WTC11 (cell line): ENCODE data around the gene AVPR1A. TPM values are rescaled to one million over a fixed set of nuclear protein-coding genes. Genes with fewer than 3 reads are reported as not detected.
A peak's percentile ranks its signal among the peaks of the same experiment; 100 is the strongest.

Source experiments
- ATF1 ChIP-seq: sonication (generic); formaldehyde crosslinking; IDR thresholded peaks from 2 replicates; pipeline ENCODE4 v1.8.1; 2023; ENCODE audit warnings: mild to moderate bottlenecking, moderate library complexity, missing genetic modification reagents
- ATF2 ChIP-seq: sonication (generic); formaldehyde crosslinking; IDR thresholded peaks from 2 replicates; pipeline ENCODE4 v1.8.1; 2022; ENCODE audit warnings: low read depth, missing genetic modification reagents, borderline replicate concordance
- ATF3 ChIP-seq: sonication (generic); formaldehyde crosslinking; conservative IDR thresholded peaks from 2 replicates; pipeline ENCODE4 v1.8.1; 2022; ENCODE audit warnings: mild to moderate bottlenecking, missing genetic modification reagents
- CBFB ChIP-seq: sonication (generic); formaldehyde crosslinking; IDR thresholded peaks from 2 replicates; pipeline ENCODE4 v1.8.1; 2022; ENCODE audit warnings: mild to moderate bottlenecking, low read depth, missing genetic modification reagents
- CDX4 ChIP-seq: fragments of 250-450 bp; sonication (Bioruptor Pico); IDR thresholded peaks from 2 replicates; pipeline ENCODE4 v1.9.0; 2021; ENCODE audit warnings: moderate library complexity, mild to moderate bottlenecking, inconsistent platforms, borderline replicate concordance
- CREB1 ChIP-seq: sonication (generic); formaldehyde crosslinking; IDR thresholded peaks from 2 replicates; pipeline ENCODE4 v1.8.0; 2023; ENCODE audit warnings: mild to moderate bottlenecking, missing genetic modification reagents
- CREM ChIP-seq: sonication (generic); formaldehyde crosslinking; IDR thresholded peaks from 2 replicates; pipeline ENCODE4 v1.8.1; 2022; ENCODE audit warnings: mild to moderate bottlenecking, missing genetic modification reagents, moderate library complexity
- EMX1 ChIP-seq: fragments of 250-450 bp; sonication (Bioruptor Pico); IDR thresholded peaks from 2 replicates; pipeline ENCODE4 v1.8.0; 2021; ENCODE audit warnings: mild to moderate bottlenecking
- FOXK1 ChIP-seq: sonication (generic); formaldehyde crosslinking; IDR thresholded peaks from 2 replicates; pipeline ENCODE4 v1.8.0; 2022; ENCODE audit warnings: mild to moderate bottlenecking, moderate library complexity, missing genetic modification reagents
- FOXP1 ChIP-seq: sonication (generic); formaldehyde crosslinking; IDR thresholded peaks from 2 replicates; pipeline ENCODE4 v1.8.0; 2022; ENCODE audit warnings: missing genetic modification reagents, mild to moderate bottlenecking, moderate library complexity, borderline replicate concordance
- GABPB1 ChIP-seq: sonication (generic); formaldehyde crosslinking; IDR thresholded peaks from 2 replicates; pipeline ENCODE4 v1.8.1; 2023; ENCODE audit warnings: mild to moderate bottlenecking, missing genetic modification reagents
- GTF2I ChIP-seq: fragments of 250-450 bp; sonication (Bioruptor Pico); conservative IDR thresholded peaks from 2 replicates; pipeline ENCODE4 v1.4.0; 2021; ENCODE audit warnings: mild to moderate bottlenecking
- HMGA2 ChIP-seq: fragments of 250-450 bp; sonication (Bioruptor Pico); IDR thresholded peaks from 2 replicates; pipeline ENCODE4 v1.4.0; 2021; ENCODE audit warnings: mild to moderate bottlenecking, moderate library complexity
- IRF1 ChIP-seq: sonication (generic); formaldehyde crosslinking; IDR thresholded peaks from 2 replicates; pipeline ENCODE4 v1.8.0; 2023; ENCODE audit warnings: missing genetic modification reagents
- KAT7 ChIP-seq: sonication (generic); formaldehyde crosslinking; IDR thresholded peaks from 2 replicates; pipeline ENCODE4 v1.8.1; 2023; ENCODE audit warnings: missing genetic modification reagents, mild to moderate bottlenecking, borderline replicate concordance
- NFATC4 ChIP-seq: fragments of 250-450 bp; sonication (Bioruptor Pico); IDR thresholded peaks from 2 replicates; pipeline ENCODE4 v1.9.0; 2021; ENCODE audit warnings: mild to moderate bottlenecking
- NFE2L1 ChIP-seq: sonication (generic); formaldehyde crosslinking; IDR thresholded peaks from 2 replicates; pipeline ENCODE4 v1.8.1; 2023; ENCODE audit warnings: missing genetic modification reagents
- NR2C2 ChIP-seq: sonication (generic); formaldehyde crosslinking; IDR thresholded peaks from 2 replicates; pipeline ENCODE4 v1.8.0; 2022; ENCODE audit warnings: mild to moderate bottlenecking, missing genetic modification reagents
- OVOL2 ChIP-seq: fragments of 250-450 bp; sonication (Bioruptor Pico); IDR thresholded peaks from 2 replicates; pipeline ENCODE4 v1.9.0; 2021; ENCODE audit warnings: mild to moderate bottlenecking, borderline replicate concordance
- PRRX2 ChIP-seq: fragments of 250-450 bp; sonication (Bioruptor Pico); IDR thresholded peaks from 2 replicates; pipeline ENCODE4 v1.8.0; 2021; ENCODE audit warnings: mild to moderate bottlenecking
- SMAD4 ChIP-seq: sonication (generic); formaldehyde crosslinking; IDR thresholded peaks from 2 replicates; pipeline ENCODE4 v1.8.0; 2022; ENCODE audit warnings: mild to moderate bottlenecking, missing genetic modification reagents
- STAT6 ChIP-seq: sonication (generic); formaldehyde crosslinking; conservative IDR thresholded peaks from 2 replicates; pipeline ENCODE4 v1.8.1; 2023; ENCODE audit warnings: mild to moderate bottlenecking, low read depth, missing genetic modification reagents, moderate library complexity
- TEAD1 ChIP-seq: sonication (generic); formaldehyde crosslinking; IDR thresholded peaks from 2 replicates; pipeline ENCODE4 v1.8.0; 2022; ENCODE audit warnings: mild to moderate bottlenecking, missing genetic modification reagents
- TP53 ChIP-seq: sonication (generic); formaldehyde crosslinking; IDR thresholded peaks from 2 replicates; pipeline ENCODE4 v1.8.1; 2023; ENCODE audit warnings: mild to moderate bottlenecking, missing genetic modification reagents
- USF2 ChIP-seq: sonication (generic); formaldehyde crosslinking; IDR thresholded peaks from 2 replicates; pipeline ENCODE4 v1.8.1; 2023; ENCODE audit warnings: mild to moderate bottlenecking, missing genetic modification reagents, moderate library complexity
- ZBTB21 ChIP-seq: sonication (generic); formaldehyde crosslinking; IDR thresholded peaks from 2 replicates; pipeline ENCODE4 v1.8.1; 2023; ENCODE audit warnings: mild to moderate bottlenecking, missing genetic modification reagents, borderline replicate concordance
- ZMAT4 ChIP-seq: fragments of 250-450 bp; sonication (Bioruptor Pico); IDR thresholded peaks from 2 replicates; pipeline ENCODE4 v1.9.0; 2021; ENCODE audit warnings: mild to moderate bottlenecking
- ZNF121 ChIP-seq: sonication (generic); formaldehyde crosslinking; IDR thresholded peaks from 2 replicates; pipeline ENCODE4 v1.8.0; 2023; ENCODE audit warnings: missing genetic modification reagents
- ZNF232 ChIP-seq: sonication (generic); formaldehyde crosslinking; IDR thresholded peaks from 2 replicates; pipeline ENCODE4 v1.8.0; 2022; ENCODE audit warnings: mild to moderate bottlenecking, missing genetic modification reagents
- ZNF263 ChIP-seq: sonication (generic); formaldehyde crosslinking; IDR thresholded peaks from 2 replicates; pipeline ENCODE4 v1.8.1; 2022; ENCODE audit warnings: low read depth, mild to moderate bottlenecking, moderate library complexity, missing genetic modification reagents
- ZNF671 ChIP-seq: fragments of 250-450 bp; sonication (Bioruptor Pico); IDR thresholded peaks from 2 replicates; pipeline ENCODE4 v1.8.0; 2021; ENCODE audit warnings: mild to moderate bottlenecking
- total RNA-seq: library from RNA; stranded (reverse); gene quantifications from 3 replicates; pipeline ENCODE4 v1.2.3, GENCODE V29; 2021

AVPR1A gene
- total RNA-seq, 1 experiment from 2014 or later: 0.24 TPM

GRCh38 chr12:63150713-63151622 is at the start of gene AVPR1A (continued):
- no peak for TF ChIP-seq CDX4 (CRISPR knock-in tag)
- no peak; the same call in 1 of the 2 replicates for TF ChIP-seq KAT7 (CRISPR knock-in tag)
- peak; percentile 1; the same call in 1 of the 2 replicates for TF ChIP-seq TEAD1 (CRISPR knock-in tag)
- TF ChIP-seq EMX1 (CRISPR knock-in tag): no peak
- TF ChIP-seq NFE2L1: no peak
- TF ChIP-seq TP53 (CRISPR knock-in tag): no peak; the same call in 1 of the 2 replicates
- TF ChIP-seq ATF1 (CRISPR knock-in tag): no peak
- no peak for TF ChIP-seq ZNF263 (CRISPR knock-in tag)
- no peak for TF ChIP-seq GTF2I (CRISPR knock-in tag)
- no peak for TF ChIP-seq ATF3
- no peak for TF ChIP-seq STAT6 (CRISPR knock-in tag)
- TF ChIP-seq HMGA2: no peak
- TF ChIP-seq ZMAT4 (CRISPR knock-in tag): no peak
- no peak for TF ChIP-seq PRRX2 (CRISPR knock-in tag)
- no peak for TF ChIP-seq USF2 (CRISPR knock-in tag)
- TF ChIP-seq FOXP1 (CRISPR knock-in tag): no peak
- no peak for TF ChIP-seq SMAD4 (CRISPR knock-in tag)
- no peak for TF ChIP-seq OVOL2 (CRISPR knock-in tag)
- TF ChIP-seq ZNF232: no peak
- no peak for TF ChIP-seq ZNF671
- TF ChIP-seq NR2C2: no peak
- TF ChIP-seq ATF2 (CRISPR knock-in tag): no peak; the same call in 1 of the 2 replicates
- peak; percentile 83; the same call in 1 of the 2 replicates for TF ChIP-seq IRF1 (CRISPR knock-in tag)
- no peak for TF ChIP-seq GABPB1 (CRISPR knock-in tag)
- no peak for TF ChIP-seq CREM (CRISPR knock-in tag)
- TF ChIP-seq CREB1 (CRISPR knock-in tag): no peak
- no peak for TF ChIP-seq ZBTB21 (CRISPR knock-in tag)
- TF ChIP-seq FOXK1 (CRISPR knock-in tag): peak; percentile 22; the same call in 1 of the 2 replicates
- no peak for TF ChIP-seq NFATC4 (CRISPR knock-in tag)
- TF ChIP-seq ZNF121 (CRISPR knock-in tag): 0 out of 2 replicates have a peak, but pooled peaks have one; percentile 20
- no peak for TF ChIP-seq CBFB (CRISPR knock-in tag)
- TF ChIP-seq, all 79 proteins: peak for 13
